VCaP (cell line): ENCODE data around the gene DAPK2.

Experiments used
- H3K27ac ChIP-seq: fragments of 450-650 bp; 2 replicates; pipeline ENCODE4 v1.5.1; 2017
- CTCF ChIP-seq: fragments of 450-650 bp; conservative IDR thresholded peaks from 2 replicates; pipeline ENCODE4 v1.5.1; 2017; ENCODE audit warnings: mild to moderate bottlenecking, moderate library complexity

The DAPK2 gene

GRCh38 chr15:64019764-64020163 lies 26.5 kb downstream of the DAPK2 start:
- H3K27ac ChIP-seq: peak overlapping the region; percentile 33
- no peak for TF ChIP-seq CTCF

- no peak overlapping the region for H3K27ac ChIP-seq
- TF ChIP-seq CTCF: no peak
These were observed 28.6 kb downstream of the DAPK2 start for GRCh38 chr15:64017591-64018163.

- no peak for TF ChIP-seq CTCF
- H3K27ac ChIP-seq: no peak overlapping the region
These were observed 29.1 kb downstream of the DAPK2 start for GRCh38 chr15:64017082-64017588.

GRCh38 chr15:64016257-64016656 lies 30.0 kb downstream of the DAPK2 start:
- TF ChIP-seq CTCF: no peak
- no peak overlapping the region for H3K27ac ChIP-seq

- peak overlapping the region; percentile 43 for H3K27ac ChIP-seq
These were observed 31.3 kb downstream of the DAPK2 start for GRCh38 chr15:64014995-64015394.

GRCh38 chr15:64013179-64014062 lies 32.9 kb downstream of the DAPK2 start:
- TF ChIP-seq CTCF: no peak
- 0 out of 2 replicates have a peak overlapping the region, but pooled peaks have one; percentile 43 for H3K27ac ChIP-seq

More at GRCh38 chr15:64014995-64015394, 31.3 kb downstream of the DAPK2 start:
- no peak for TF ChIP-seq CTCF

- TF ChIP-seq CTCF: no peak
- H3K27ac ChIP-seq: no peak overlapping the region
These were observed 34.5 kb downstream of the DAPK2 start for GRCh38 chr15:64011736-64012135.
